Esophagus muscularis mucosa (tissue), 4 donors: Measurements from ENCODE around the gene PIP5K1B. TPM values are rescaled to one million over a fixed set of nuclear protein-coding genes. Genes with fewer than 3 reads are reported as not detected.

Experiments
- DNase-seq: peaks from one replicate; pipeline ENCODE4 v3.0.0-alpha.2; 2017; ENCODE audit errors: extremely low spot score
- H3K27ac ChIP-seq, 4 donors: fragments of 200-600 bp; sonication (generic); replicated peaks in 1 of 4; 1 replicate in 3 of 4; 2 replicates in 1 of 4; pipeline ENCODE4 v1.5.1; 2016 to 2019; ENCODE audit warnings: mild to moderate bottlenecking in 1 of 4
- H3K27me3 ChIP-seq, 4 donors: fragments of 200-600 bp; sonication (generic); one replicate each; pipeline versions ENCODE4 v1.5.1 to v1.6.0; 2016 to 2019
- H3K36me3 ChIP-seq, 4 donors: fragments of 200-600 bp; sonication (generic); one replicate each; pipeline ENCODE4 v1.5.1; 2016 to 2019
- H3K4me1 ChIP-seq, 4 donors: fragments of 200-600 bp; sonication (generic); one replicate each; pipeline ENCODE4 v1.5.1; 2016 to 2019
- H3K4me3 ChIP-seq, 4 donors: fragments of 200-600 bp; sonication (generic); 1 replicate in 2 of 4; 2 replicates in 2 of 4; pipeline ENCODE4 v1.5.1; 2016 to 2019; ENCODE audit warnings: mild to moderate bottlenecking in 4 of 4, moderate library complexity in 1 of 4
- H3K9me3 ChIP-seq, 4 donors: fragments of 200-600 bp; sonication (generic); 1 replicate in 3 of 4; 2 replicates in 1 of 4; pipeline ENCODE4 v1.5.1; 2016 to 2019
- EP300 ChIP-seq: sonication (generic); formaldehyde crosslinking; IDR thresholded peaks from one replicate; pipeline ENCODE4 v1.6.1; 2017; ENCODE audit warnings: antibody characterized with exemption
- POLR2A ChIP-seq: fragments of 450-650 bp; IDR thresholded peaks from one replicate; pipeline ENCODE4 v1.6.1; 2017; ENCODE audit warnings: antibody characterized with exemption, moderate library complexity, mild to moderate bottlenecking, low read depth
- POLR2AphosphoS5 ChIP-seq, 2 donors: sonication (generic); formaldehyde crosslinking; IDR thresholded peaks; one replicate each; pipeline ENCODE4 v1.6.1; 2017; ENCODE audit warnings: antibody characterized with exemption in 2 of 2
- WGBS: methylation state at CpG from one replicate; pipeline ENCODE4 v1.1.5; 2018; 5-methylcytosine and 5-hydroxymethylcytosine counted together
- intact Hi-C: fragments of 100-400 bp; cut with DNase I; formaldehyde crosslinking; loops from one replicate; pipeline ENCODE4 v1.15.1; 2023
- total RNA-seq, 4 donors: library from RNA; depleted of rRNA; stranded (reverse); fragments of >200 nt; gene quantifications; one replicate each; pipeline versions ENCODE4 v1.1.0 to v1.2.1, GENCODE V29; 2016
- TF ChIP-seq, protein P1 (sequence below), 3 experiments: fragments of 200-600 bp in 2 of 3; fragments of 450-650 bp in 1 of 3; sonication (generic) in 2 of 3; IDR thresholded peaks; one replicate each; pipeline ENCODE4 v1.5.1; 2017 to 2019; ENCODE audit warnings: antibody characterized with exemption in 3 of 3, mild to moderate bottlenecking in 2 of 3, moderate library complexity in 1 of 3

The PIP5K1B gene
- total RNA-seq, 4 donors from 2014 or later = 0.42 to 1.7 (median 1.2) TPM

DNA sequence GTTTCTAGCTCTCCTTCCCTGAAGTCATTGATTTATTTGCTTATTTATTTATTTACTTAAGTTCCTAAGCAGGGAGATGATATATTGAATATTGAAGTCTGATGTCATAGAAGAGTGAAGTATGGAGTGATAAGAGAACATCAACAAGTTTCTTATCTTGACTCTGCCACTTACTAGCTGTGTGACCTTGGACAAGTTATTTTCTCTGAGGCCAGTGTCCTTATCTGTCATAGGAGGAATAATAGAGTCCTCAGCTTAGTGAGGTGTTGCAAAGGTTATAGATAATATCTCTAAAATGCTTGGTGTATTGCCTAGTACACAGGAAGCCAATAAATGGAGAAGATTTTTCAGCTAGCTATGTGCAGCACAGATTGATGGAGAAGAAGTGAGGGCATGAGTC is 32.4 kb upstream of the PIP5K1B start:
- no peak for DNase-seq
- H3K27me3 ChIP-seq = peaks cover 0 to 16% (median 0%) of the 10 kb centered on the region in 4 donors
- no peaks in the 10 kb centered on the region for H3K4me1 ChIP-seq
- intact Hi-C loops = no loop called here
- H3K36me3 ChIP-seq = no peaks in the 10 kb centered on the region
- no peak overlapping the region for H3K27ac ChIP-seq
- no peak for TF ChIP-seq EP300
- TF ChIP-seq, protein P1, sequence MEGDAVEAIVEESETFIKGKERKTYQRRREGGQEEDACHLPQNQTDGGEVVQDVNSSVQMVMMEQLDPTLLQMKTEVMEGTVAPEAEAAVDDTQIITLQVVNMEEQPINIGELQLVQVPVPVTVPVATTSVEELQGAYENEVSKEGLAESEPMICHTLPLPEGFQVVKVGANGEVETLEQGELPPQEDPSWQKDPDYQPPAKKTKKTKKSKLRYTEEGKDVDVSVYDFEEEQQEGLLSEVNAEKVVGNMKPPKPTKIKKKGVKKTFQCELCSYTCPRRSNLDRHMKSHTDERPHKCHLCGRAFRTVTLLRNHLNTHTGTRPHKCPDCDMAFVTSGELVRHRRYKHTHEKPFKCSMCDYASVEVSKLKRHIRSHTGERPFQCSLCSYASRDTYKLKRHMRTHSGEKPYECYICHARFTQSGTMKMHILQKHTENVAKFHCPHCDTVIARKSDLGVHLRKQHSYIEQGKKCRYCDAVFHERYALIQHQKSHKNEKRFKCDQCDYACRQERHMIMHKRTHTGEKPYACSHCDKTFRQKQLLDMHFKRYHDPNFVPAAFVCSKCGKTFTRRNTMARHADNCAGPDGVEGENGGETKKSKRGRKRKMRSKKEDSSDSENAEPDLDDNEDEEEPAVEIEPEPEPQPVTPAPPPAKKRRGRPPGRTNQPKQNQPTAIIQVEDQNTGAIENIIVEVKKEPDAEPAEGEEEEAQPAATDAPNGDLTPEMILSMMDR (IDR thresholded peaks at IDR 0.05) = no peak
- TF ChIP-seq POLR2AphosphoS5 (IDR thresholded peaks at IDR 0.05) = no peak
- TF ChIP-seq POLR2A = no peak
- no peaks in the 10 kb centered on the region for H3K9me3 ChIP-seq
- H3K4me3 ChIP-seq = no peak overlapping the region

DNA sequence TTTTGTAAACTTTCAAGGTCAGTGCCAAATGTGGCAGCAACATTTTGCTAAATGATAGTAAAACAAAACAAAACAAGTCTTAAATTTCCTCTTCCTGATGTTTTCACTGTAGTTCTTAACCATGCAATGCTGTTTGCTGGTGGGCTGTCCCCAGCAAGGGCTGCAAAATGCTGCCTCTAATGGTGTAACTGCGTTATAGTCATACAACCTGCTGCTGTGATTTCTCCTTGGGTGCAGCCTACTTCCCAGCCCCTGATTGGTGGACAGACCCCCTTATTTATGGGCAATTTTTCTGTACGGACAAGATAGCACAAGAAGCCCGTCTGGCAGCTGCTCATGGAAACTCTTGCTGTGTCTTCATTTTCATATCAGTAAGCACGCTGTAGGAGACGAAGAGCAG is 26.6 kb upstream of the PIP5K1B start:
- no peaks in the 10 kb centered on the region for H3K9me3 ChIP-seq
- WGBS = 40% methylated on average over 5 of the region's 5 CpGs
- intact Hi-C loops = no loop called here
- H3K4me3 ChIP-seq = no peak overlapping the region
- H3K27me3 ChIP-seq = peaks cover 0 to 34% (median 0%) of the 10 kb centered on the region in 4 donors
- TF ChIP-seq, protein P1 (IDR thresholded peaks at IDR 0.05) = no peak
- TF ChIP-seq POLR2A = no peak
- TF ChIP-seq POLR2AphosphoS5 (IDR thresholded peaks at IDR 0.05) = no peak
- TF ChIP-seq EP300 = no peak
- no peak for DNase-seq
- no peaks in the 10 kb centered on the region for H3K36me3 ChIP-seq
- H3K27ac ChIP-seq = no peak overlapping the region
- H3K4me1 ChIP-seq = no peaks in the 10 kb centered on the region

DNA sequence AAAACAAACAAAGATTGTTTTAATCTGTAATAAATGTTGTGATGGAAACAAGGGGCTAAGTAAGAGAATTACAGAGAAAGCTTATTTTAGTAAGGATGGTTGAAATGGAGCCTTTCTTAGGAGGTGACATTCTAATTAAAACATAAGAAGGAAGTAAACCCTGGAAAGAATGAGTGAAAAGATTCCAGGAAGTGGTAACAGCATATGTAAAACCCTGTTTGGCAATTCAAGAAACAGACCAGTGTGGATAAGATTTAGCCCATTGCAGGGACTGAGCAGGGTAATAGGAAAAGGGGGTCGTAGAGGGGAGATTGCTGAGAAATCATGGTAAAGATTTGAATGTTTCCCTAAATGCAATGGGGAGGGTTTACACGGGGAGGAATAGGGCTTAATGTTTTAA is 21.6 kb upstream of the PIP5K1B start:
- H3K4me1 ChIP-seq = no peaks in the 10 kb centered on the region
- intact Hi-C loops = no loop called here
- TF ChIP-seq, protein P1 (IDR thresholded peaks at IDR 0.05) = no peak
- no peak for TF ChIP-seq POLR2A
- H3K27me3 ChIP-seq = peaks cover 0 to 14% (median 0%) of the 10 kb centered on the region in 4 donors
- H3K36me3 ChIP-seq = no peaks in the 10 kb centered on the region
- H3K9me3 ChIP-seq = no peaks in the 10 kb centered on the region
- WGBS = 39% methylated on average over 2 of the region's 2 CpGs
- no peak overlapping the region for H3K27ac ChIP-seq
- DNase-seq = no peak
- no peak overlapping the region for H3K4me3 ChIP-seq

DNA sequence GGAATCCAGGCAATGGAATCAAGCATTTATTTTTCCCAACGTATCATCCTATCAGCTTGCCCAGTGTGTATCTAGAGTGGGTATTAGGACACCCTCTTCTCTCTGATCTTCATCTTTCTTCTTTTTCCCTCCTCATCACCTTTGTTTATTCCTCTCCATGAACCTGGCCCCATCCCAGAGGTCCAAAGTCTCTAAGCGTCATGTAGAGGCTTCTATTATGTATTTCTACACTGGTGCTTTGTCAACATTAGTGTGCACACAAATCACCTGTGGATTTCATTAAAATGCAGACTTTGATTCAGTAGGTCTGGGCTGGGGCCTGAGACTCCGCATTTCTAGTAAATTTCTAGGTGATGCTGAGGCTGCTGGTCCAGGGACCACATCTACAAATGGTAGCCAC is 19.8 kb upstream of the PIP5K1B start:
- WGBS = 94% methylated on average over 3 of the region's 3 CpGs
- Histone ChIP-seq H3K36me3 (no peaks in the 10 kb centered on the region), H3K9me3 (no peaks in the 10 kb centered on the region), H3K27me3 (peaks cover 0 to 4% (median 0%) of the 10 kb centered on the region in 4 donors), H3K27ac (no peak overlapping the region), H3K4me3 (no peak overlapping the region), H3K4me1 (peaks cover 0 to 6% (median 4%) of the 10 kb centered on the region in 4 donors)
- no peak for DNase-seq
- TF ChIP-seq POLR2AphosphoS5 (IDR thresholded peaks at IDR 0.05) = no peak
- TF ChIP-seq POLR2A = no peak
- no peak for TF ChIP-seq EP300
- TF ChIP-seq, protein P1 (IDR thresholded peaks at IDR 0.05) = no peak
- intact Hi-C loops = no loop called here

DNA sequence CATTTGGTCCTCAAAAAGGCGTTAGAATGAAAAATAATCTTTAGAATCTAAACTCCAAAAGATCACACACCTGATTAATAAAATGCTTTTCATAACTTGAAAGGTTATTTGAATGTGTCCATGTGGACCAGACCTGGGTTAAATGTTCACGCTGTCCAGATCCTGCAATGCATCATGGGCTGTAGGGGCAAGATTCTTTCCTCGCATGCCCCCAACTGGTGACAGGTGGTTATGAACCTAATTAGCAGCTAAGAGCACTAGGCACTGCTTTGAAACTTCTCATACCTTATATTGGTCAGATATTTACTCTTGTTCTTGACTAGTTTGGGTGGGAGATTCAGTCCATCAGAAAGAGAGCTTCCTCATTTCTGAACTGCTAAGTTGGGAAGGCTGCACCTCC is 19.3 kb upstream of the PIP5K1B start:
- WGBS = 55% methylated on average over 3 of the region's 3 CpGs
- intact Hi-C loops = no loop called here
- no peak overlapping the region for H3K27ac ChIP-seq

More for the DNA sequence above, 19.3 kb upstream of the PIP5K1B start:
- H3K9me3 ChIP-seq = no peaks in the 10 kb centered on the region
- DNase-seq = peak; percentile 29
- H3K4me1 ChIP-seq = peaks cover 0 to 7% (median 5%) of the 10 kb centered on the region in 4 donors
- H3K4me3 ChIP-seq = no peak overlapping the region
- TF ChIP-seq, protein P1 (IDR thresholded peaks at IDR 0.05) = peak in 1 of 3 experiments; percentile 15
- TF ChIP-seq POLR2A (no peak), EP300 (no peak)
- peaks cover 0 to 4% (median 0%) of the 10 kb centered on the region in 4 donors for H3K27me3 ChIP-seq
- no peaks in the 10 kb centered on the region for H3K36me3 ChIP-seq
